Body of pancreas (tissue), 4 donors: ENCODE results near the gene TIMMDC1.

Source experiments
- POLR2A ChIP-seq, 3 donors: fragments of 450-650 bp; IDR thresholded peaks; one replicate each; pipeline ENCODE4 v1.6.1; 2016; ENCODE audit warnings: antibody characterized with exemption in 3 of 3, mild to moderate bottlenecking in 2 of 3
- TF ChIP-seq, protein P1 (sequence below), 7 experiments: fragments of 450-650 bp in 4 of 7; fragments of 200-600 bp in 3 of 7; sonication (generic) in 3 of 7; IDR thresholded peaks; one replicate each; pipeline ENCODE4 v1.5.1; 2016 to 2019; ENCODE audit warnings: antibody characterized with exemption in 7 of 7

DNA sequence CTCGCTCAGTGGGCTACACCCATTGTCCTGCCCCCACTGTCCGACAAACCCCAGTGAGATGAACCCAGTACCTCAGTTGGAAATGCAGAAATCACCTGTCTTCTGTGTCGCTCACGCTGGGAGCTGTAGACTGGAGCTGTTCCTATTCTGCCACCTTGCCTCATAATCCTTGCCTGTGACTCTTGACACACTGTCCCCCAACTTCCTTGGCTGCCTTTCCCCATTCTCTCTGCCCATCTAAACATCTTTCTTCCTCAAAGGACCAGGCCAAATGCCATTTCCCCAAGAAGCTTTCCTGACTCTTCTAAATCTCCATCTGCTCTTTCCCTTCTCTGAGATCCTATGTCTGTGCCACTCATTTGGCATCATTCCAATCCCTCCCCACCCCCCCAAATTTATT is 70.8 kb downstream of the TIMMDC1 start:
- no peak for TF ChIP-seq POLR2A (IDR thresholded peaks at IDR 0.05)
- TF ChIP-seq, protein P1, sequence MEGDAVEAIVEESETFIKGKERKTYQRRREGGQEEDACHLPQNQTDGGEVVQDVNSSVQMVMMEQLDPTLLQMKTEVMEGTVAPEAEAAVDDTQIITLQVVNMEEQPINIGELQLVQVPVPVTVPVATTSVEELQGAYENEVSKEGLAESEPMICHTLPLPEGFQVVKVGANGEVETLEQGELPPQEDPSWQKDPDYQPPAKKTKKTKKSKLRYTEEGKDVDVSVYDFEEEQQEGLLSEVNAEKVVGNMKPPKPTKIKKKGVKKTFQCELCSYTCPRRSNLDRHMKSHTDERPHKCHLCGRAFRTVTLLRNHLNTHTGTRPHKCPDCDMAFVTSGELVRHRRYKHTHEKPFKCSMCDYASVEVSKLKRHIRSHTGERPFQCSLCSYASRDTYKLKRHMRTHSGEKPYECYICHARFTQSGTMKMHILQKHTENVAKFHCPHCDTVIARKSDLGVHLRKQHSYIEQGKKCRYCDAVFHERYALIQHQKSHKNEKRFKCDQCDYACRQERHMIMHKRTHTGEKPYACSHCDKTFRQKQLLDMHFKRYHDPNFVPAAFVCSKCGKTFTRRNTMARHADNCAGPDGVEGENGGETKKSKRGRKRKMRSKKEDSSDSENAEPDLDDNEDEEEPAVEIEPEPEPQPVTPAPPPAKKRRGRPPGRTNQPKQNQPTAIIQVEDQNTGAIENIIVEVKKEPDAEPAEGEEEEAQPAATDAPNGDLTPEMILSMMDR (IDR thresholded peaks at IDR 0.05), result no peak
